H1 (cell line): ENCODE measurements around the gene SEMA3C. TPM values are rescaled to one million over a fixed set of nuclear protein-coding genes. Genes with fewer than 3 reads are reported as not detected.

ENCODE experiments used
- GABPA ChIP-seq: IDR thresholded peaks from 2 replicates; pipeline ENCODE4 v1.6.1; 2011; ENCODE audit warnings: mild to moderate bottlenecking, low read length, moderate library complexity, borderline replicate concordance; ENCODE audit not compliant: insufficient read depth
- TBP ChIP-seq: IDR thresholded peaks from 2 replicates; pipeline ENCODE4 v1.6.1; 2011; ENCODE audit warnings: low read depth, low read length, improper control_type of control experiment
- polyA plus RNA-seq, 7 experiments: library from polyadenylated mRNA; depleted of rRNA in 3 of 7; stranded (reverse) in 5 of 7; unstranded in 2 of 7; fragments of >200 nt in 5 of 7; fragments of 200-250 nt in 2 of 7; gene quantifications; 1 replicate in 5 of 7; 2 replicates in 1 of 7; 4 replicates in 1 of 7; pipeline versions ENCODE4 v1.2.1 to v1.2.3, GENCODE V29; 2011 to 2013; ENCODE audit warnings: missing spikeins in 2 of 7, mixed read lengths in 2 of 7
- total RNA-seq: library from RNA; stranded (reverse); fragmentation: NEBNext Ultra II Directional; extraction: Animal tissue kit (Norgen Biotek cat#: 25700); gene quantifications from 2 replicates; pipeline ENCODE4 v1.2.1, GENCODE V29; 2021

Gene SEMA3C
- total and polyA plus RNA-seq, 2 of the 8 experiments (the other 6 are each of a cell fraction or from before 2014, with no cell fraction given) = 0.15 to 1.4 TPM

DNA sequence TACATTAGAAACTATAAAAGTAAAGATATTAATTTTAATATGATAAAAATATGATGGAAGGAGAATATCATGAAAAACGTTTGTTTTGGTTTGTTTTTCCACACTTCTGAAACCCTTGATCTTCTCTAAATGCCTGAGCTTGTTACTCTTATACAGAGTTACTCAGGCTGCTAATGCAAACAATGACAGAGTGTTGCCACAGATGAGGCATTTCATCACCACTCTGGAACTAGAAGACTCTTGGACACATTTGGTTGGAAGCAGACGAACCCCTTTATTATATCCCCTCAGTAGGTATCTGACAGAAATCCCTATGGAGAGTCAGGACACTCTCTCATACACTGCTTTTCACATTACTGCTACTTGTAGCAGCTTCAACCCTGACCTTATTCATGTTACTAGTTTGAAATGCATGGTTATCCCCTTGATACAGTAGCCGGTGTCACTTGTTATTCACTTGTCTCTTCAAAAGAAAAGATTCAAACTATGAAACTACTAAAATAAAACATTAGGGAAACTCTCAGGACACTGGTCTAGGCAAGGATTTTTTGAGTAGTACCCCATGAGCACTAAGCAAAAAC lies 66.9 kb downstream of the SEMA3C start (continued):
- no peak for TF ChIP-seq TBP
- TF ChIP-seq GABPA = no peak
